ENCODE results near the gene BLOC1S1. TPM values are rescaled to one million over a fixed set of nuclear protein-coding genes. Genes with fewer than 3 reads are reported as not detected.
"Not testable (repeated sequence)": the region's sequence is repeated elsewhere in the genome, so short reads cannot be mapped to it uniquely, and the experiment has no call there.

The BLOC1S1 gene
- total and polyA plus RNA-seq, 3 donors from 2014 or later, result 108 to 145 (median 110) TPM

DNA sequence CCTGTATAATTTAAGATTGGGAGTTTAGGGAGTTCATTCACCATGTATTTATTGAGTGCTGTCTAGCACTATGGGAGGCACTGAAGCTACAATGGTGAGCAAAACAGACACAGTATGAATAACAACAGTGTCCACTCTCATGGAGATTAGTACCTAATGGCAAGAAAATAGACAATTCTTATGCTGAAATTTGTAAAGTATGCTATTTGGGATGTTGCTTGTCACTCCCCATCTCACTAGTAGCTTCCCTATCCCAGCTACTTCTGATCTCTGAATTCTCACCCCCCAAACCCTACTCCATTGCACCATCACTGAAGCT is 31.0 kb downstream of the BLOC1S1 start:
- intact Hi-C loops (cut with DNase I; ENCODE audit: low total_unique reads), result loop anchor here (10.0 kb wide), 1 partner anchor 188 kb away; the partner anchor contains the start of gene DGKA
- Histone ChIP-seq H3K9me3 (no peaks in the 10 kb centered on the region), H3K4me3 (no peak overlapping the region), H3K36me3 (ENCODE audit: low read depth, missing control alignments) (no peaks in the 10 kb centered on the region), H3K27ac (no peak overlapping the region), H3K27me3 (no peaks in the 10 kb centered on the region), H3K4me1 (peaks cover 24% of the 10 kb centered on the region)
- no peak for DNase-seq
- TF ChIP-seq POLR2A (IDR thresholded peaks at IDR 0.05), result no peak
- TF ChIP-seq, protein P1, sequence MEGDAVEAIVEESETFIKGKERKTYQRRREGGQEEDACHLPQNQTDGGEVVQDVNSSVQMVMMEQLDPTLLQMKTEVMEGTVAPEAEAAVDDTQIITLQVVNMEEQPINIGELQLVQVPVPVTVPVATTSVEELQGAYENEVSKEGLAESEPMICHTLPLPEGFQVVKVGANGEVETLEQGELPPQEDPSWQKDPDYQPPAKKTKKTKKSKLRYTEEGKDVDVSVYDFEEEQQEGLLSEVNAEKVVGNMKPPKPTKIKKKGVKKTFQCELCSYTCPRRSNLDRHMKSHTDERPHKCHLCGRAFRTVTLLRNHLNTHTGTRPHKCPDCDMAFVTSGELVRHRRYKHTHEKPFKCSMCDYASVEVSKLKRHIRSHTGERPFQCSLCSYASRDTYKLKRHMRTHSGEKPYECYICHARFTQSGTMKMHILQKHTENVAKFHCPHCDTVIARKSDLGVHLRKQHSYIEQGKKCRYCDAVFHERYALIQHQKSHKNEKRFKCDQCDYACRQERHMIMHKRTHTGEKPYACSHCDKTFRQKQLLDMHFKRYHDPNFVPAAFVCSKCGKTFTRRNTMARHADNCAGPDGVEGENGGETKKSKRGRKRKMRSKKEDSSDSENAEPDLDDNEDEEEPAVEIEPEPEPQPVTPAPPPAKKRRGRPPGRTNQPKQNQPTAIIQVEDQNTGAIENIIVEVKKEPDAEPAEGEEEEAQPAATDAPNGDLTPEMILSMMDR (IDR thresholded peaks at IDR 0.05), result no peak

GRCh38 chr12:55748230-55748993 is 32.6 kb downstream of the BLOC1S1 start:
- intact Hi-C loops (cut with DNase I; ENCODE audit: low total_unique reads), result loop anchor here (10.0 kb wide), 1 partner anchor 186 kb away; the partner anchor contains the start of gene DGKA
- 95% methylated on average over 18 of the region's 18 CpGs for WGBS, 2 donors
- Histone ChIP-seq H3K4me3 (no peak overlapping the region), H3K36me3 (ENCODE audit: low read depth, missing control alignments) (no peaks in the 10 kb centered on the region), H3K27ac (no peak overlapping the region), H3K9me3 (no peaks in the 10 kb centered on the region), H3K27me3 (no peaks in the 10 kb centered on the region), H3K4me1 (peaks cover 24% of the 10 kb centered on the region)
- no peak for DNase-seq
- TF ChIP-seq, protein P1 (IDR thresholded peaks at IDR 0.05), result no peak
- no peak for TF ChIP-seq POLR2A (IDR thresholded peaks at IDR 0.05)

DNA sequence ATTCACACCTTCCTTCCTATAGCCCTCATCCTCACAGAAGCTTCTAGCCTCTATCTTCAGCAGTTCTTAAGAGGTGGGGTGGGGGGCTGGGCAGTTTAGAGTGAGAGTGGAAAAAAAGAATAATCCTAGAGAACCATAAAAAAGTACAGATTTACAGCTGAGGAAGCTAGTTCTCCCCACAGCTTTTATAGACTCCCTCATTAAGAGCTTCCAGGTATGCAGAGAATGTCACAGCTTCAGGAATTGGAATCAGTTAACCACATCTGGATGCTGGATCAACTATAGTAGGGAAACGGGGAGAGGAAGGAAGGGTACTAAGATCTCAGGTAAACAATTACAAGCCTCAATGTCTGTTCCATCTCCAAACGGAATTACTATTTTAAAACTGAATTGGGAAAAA is 39.4 kb downstream of the BLOC1S1 start:
- H3K36me3 ChIP-seq (ENCODE audit: low read depth, missing control alignments), result no peaks in the 10 kb centered on the region
- intact Hi-C loops (cut with DNase I; ENCODE audit: low total_unique reads), result no loop called here
- no peaks in the 10 kb centered on the region for H3K27me3 ChIP-seq
- no peak for TF ChIP-seq POLR2A (IDR thresholded peaks at IDR 0.05)
- TF ChIP-seq, protein P1 (IDR thresholded peaks at IDR 0.05), result no peak
- H3K27ac ChIP-seq, result no peak overlapping the region
- H3K9me3 ChIP-seq, result no peaks in the 10 kb centered on the region
- H3K4me3 ChIP-seq, result no peak overlapping the region
- no peaks in the 10 kb centered on the region for H3K4me1 ChIP-seq
- 63 to 71% methylated on average over 2 of the region's 2 CpGs for WGBS, 2 donors
- no peak for DNase-seq

GRCh38 chr12:55757701-55758100 is 41.9 kb downstream of the BLOC1S1 start:
- no peaks in the 10 kb centered on the region for H3K9me3 ChIP-seq
- 54 to 75% methylated on average over 2 of the region's 2 CpGs for WGBS, 2 donors
- no peak overlapping the region for H3K27ac ChIP-seq
- H3K4me1 ChIP-seq, result no peaks in the 10 kb centered on the region
- DNase-seq, result no peak
- no peak for TF ChIP-seq POLR2A (IDR thresholded peaks at IDR 0.05)
- TF ChIP-seq, protein P1 (IDR thresholded peaks at IDR 0.05), result no peak
- H3K36me3 ChIP-seq (ENCODE audit: low read depth, missing control alignments), result no peaks in the 10 kb centered on the region
- H3K4me3 ChIP-seq, result no peak overlapping the region
- no peaks in the 10 kb centered on the region for H3K27me3 ChIP-seq
- intact Hi-C loops (cut with DNase I; ENCODE audit: low total_unique reads), result no loop called here

DNA sequence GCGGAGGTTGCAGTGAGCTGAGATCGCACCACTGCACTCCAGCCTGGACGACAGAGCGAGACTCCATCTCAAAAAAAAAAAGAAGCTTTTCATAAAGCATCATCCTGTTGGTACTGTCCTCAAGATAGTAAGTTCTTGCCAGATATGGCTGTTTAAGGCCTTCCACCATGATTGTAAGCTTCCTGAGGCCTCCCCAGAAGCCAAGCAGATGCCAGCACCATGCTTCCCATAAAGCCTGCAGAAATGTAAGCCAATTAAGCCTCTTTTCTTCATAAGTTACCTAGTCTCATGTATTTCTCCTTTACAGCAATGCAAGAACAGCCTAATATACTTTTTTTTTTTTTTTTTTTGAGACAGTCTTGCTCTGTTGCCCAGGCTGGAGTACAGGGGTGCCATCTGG is 42.7 kb downstream of the BLOC1S1 start:
- WGBS, 2 donors, result 93 to 98% methylated on average over 4 of the region's 4 CpGs
- H3K36me3 ChIP-seq (ENCODE audit: low read depth, missing control alignments); H3K4me1 ChIP-seq; H3K27me3 ChIP-seq; intact Hi-C loops (cut with DNase I; ENCODE audit: low total_unique reads); H3K4me3 ChIP-seq; H3K27ac ChIP-seq; DNase-seq; H3K9me3 ChIP-seq: not testable (repeated sequence)
